ENCODE data around the gene NXPH4.

The NXPH4 gene

GRCh38 chr12:57254506-57255280 lies 38.1 kb downstream of the NXPH4 start:
- no peak overlapping the region for H2AFZ ChIP-seq (ENCODE audit: low read length)
- no peaks in the 10 kb centered on the region for H3K27me3 ChIP-seq (ENCODE audit: insufficient read depth, low read length, poor library complexity, severe bottlenecking)
- no peaks in the 10 kb centered on the region for H4K20me1 ChIP-seq (ENCODE audit: insufficient read depth, low read length, poor library complexity, severe bottlenecking)
- no peak overlapping the region for H3K4me3 ChIP-seq (ENCODE audit: low read length, poor library complexity, severe bottlenecking)
- H3K9me2 ChIP-seq (replicated peaks; ENCODE audit: low read depth, low read length): no peaks in the 10 kb centered on the region
- H3K4me2 ChIP-seq (ENCODE audit: low read depth, low read length, poor library complexity, severe bottlenecking): no peak overlapping the region
- no peaks in the 10 kb centered on the region for H3K79me2 ChIP-seq (ENCODE audit: insufficient read depth, low read length)
- H3K9me3 ChIP-seq (ENCODE audit: insufficient read depth, low read depth, low read length): no peaks in the 10 kb centered on the region
- no peak overlapping the region for H3K9ac ChIP-seq (ENCODE audit: low read depth, low read length, poor library complexity, severe bottlenecking)
- TF ChIP-seq, protein P1, sequence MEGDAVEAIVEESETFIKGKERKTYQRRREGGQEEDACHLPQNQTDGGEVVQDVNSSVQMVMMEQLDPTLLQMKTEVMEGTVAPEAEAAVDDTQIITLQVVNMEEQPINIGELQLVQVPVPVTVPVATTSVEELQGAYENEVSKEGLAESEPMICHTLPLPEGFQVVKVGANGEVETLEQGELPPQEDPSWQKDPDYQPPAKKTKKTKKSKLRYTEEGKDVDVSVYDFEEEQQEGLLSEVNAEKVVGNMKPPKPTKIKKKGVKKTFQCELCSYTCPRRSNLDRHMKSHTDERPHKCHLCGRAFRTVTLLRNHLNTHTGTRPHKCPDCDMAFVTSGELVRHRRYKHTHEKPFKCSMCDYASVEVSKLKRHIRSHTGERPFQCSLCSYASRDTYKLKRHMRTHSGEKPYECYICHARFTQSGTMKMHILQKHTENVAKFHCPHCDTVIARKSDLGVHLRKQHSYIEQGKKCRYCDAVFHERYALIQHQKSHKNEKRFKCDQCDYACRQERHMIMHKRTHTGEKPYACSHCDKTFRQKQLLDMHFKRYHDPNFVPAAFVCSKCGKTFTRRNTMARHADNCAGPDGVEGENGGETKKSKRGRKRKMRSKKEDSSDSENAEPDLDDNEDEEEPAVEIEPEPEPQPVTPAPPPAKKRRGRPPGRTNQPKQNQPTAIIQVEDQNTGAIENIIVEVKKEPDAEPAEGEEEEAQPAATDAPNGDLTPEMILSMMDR (conservative IDR thresholded peaks at IDR 0.05; ENCODE audit: low read length): no peak
- TF ChIP-seq EZH2phosphoT487 (IDR thresholded peaks at IDR 0.05; ENCODE audit: borderline replicate concordance): no peak
- H3K4me1 ChIP-seq (ENCODE audit: insufficient read depth, low read length, poor library complexity, severe bottlenecking): peaks cover 2% of the 10 kb centered on the region
- no peaks in the 10 kb centered on the region for H3F3A ChIP-seq (ENCODE audit: low read depth)
- peaks cover 31% of the 10 kb centered on the region; the same call in 1 of the 2 replicates for H3K36me3 ChIP-seq (ENCODE audit: insufficient read depth, low read length)

DNA sequence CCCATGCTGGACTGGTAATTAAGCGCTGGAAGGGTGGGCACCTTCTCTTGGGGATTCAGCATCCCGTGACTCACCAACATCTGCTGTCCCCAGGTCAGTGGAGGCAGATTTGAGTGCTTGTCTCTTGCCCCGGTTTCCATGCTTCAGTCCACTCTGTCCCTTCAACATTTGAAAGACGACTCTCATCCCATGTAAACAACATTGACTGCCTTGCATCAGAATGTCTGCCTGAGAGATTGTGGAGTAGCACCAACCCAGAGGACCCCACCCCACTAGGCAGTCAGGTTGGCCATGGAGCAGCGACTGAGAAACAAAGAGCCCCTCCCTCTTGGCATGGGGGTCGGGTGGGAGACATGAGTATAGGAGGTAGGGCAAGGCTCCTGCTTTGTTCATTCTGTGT lies 39.3 kb downstream of the NXPH4 start:
- Histone ChIP-seq H3K79me2 (ENCODE audit: insufficient read depth, low read length) (no peaks in the 10 kb centered on the region), H3K4me2 (ENCODE audit: low read depth, low read length, poor library complexity, severe bottlenecking) (no peak overlapping the region), H2AFZ (ENCODE audit: low read length) (no peak overlapping the region), H3K9me3 (ENCODE audit: insufficient read depth, low read depth, low read length) (no peaks in the 10 kb centered on the region), H4K20me1 (ENCODE audit: insufficient read depth, low read length, poor library complexity, severe bottlenecking) (no peaks in the 10 kb centered on the region), H3K27me3 (ENCODE audit: insufficient read depth, low read length, poor library complexity, severe bottlenecking) (no peaks in the 10 kb centered on the region), H3F3A (ENCODE audit: low read depth) (no peaks in the 10 kb centered on the region), H3K9me2 (replicated peaks; ENCODE audit: low read depth, low read length) (no peaks in the 10 kb centered on the region), H3K9ac (ENCODE audit: low read depth, low read length, poor library complexity, severe bottlenecking) (no peak overlapping the region), H3K4me3 (ENCODE audit: low read length, poor library complexity, severe bottlenecking) (no peak overlapping the region), H3K4me1 (ENCODE audit: insufficient read depth, low read length, poor library complexity, severe bottlenecking) (no peaks in the 10 kb centered on the region), H3K36me3 (ENCODE audit: insufficient read depth, low read length) (peaks cover 33% of the 10 kb centered on the region; the same call in 1 of the 2 replicates)
- no peak for TF ChIP-seq EZH2phosphoT487 (IDR thresholded peaks at IDR 0.05; ENCODE audit: borderline replicate concordance)
- TF ChIP-seq, protein P1 (conservative IDR thresholded peaks at IDR 0.05; ENCODE audit: low read length): no peak

GRCh38 chr12:57258977-57259970 lies 42.7 kb downstream of the NXPH4 start:
- Histone ChIP-seq H3K9me3 (ENCODE audit: insufficient read depth, low read depth, low read length) (no peaks in the 10 kb centered on the region), H2AFZ (ENCODE audit: low read length) (no peak overlapping the region), H3K79me2 (ENCODE audit: insufficient read depth, low read length) (no peaks in the 10 kb centered on the region), H3K27me3 (ENCODE audit: insufficient read depth, low read length, poor library complexity, severe bottlenecking) (no peaks in the 10 kb centered on the region), H3F3A (ENCODE audit: low read depth) (no peaks in the 10 kb centered on the region), H3K4me1 (ENCODE audit: insufficient read depth, low read length, poor library complexity, severe bottlenecking) (no peaks in the 10 kb centered on the region), H3K4me3 (ENCODE audit: low read length, poor library complexity, severe bottlenecking) (no peak overlapping the region), H3K36me3 (ENCODE audit: insufficient read depth, low read length) (peaks cover 33% of the 10 kb centered on the region; the same call in 1 of the 2 replicates), H4K20me1 (ENCODE audit: insufficient read depth, low read length, poor library complexity, severe bottlenecking) (no peaks in the 10 kb centered on the region), H3K9ac (ENCODE audit: low read depth, low read length, poor library complexity, severe bottlenecking) (no peak overlapping the region), H3K4me2 (ENCODE audit: low read depth, low read length, poor library complexity, severe bottlenecking) (no peak overlapping the region), H3K9me2 (replicated peaks; ENCODE audit: low read depth, low read length) (no peaks in the 10 kb centered on the region)
- no peak for TF ChIP-seq EZH2phosphoT487 (IDR thresholded peaks at IDR 0.05; ENCODE audit: borderline replicate concordance)
- TF ChIP-seq, protein P1 (conservative IDR thresholded peaks at IDR 0.05; ENCODE audit: low read length): no peak
